Right renal cortex interstitium (tissue), 3 donors: ENCODE data around the gene KRT77. TPM values are rescaled to one million over a fixed set of nuclear protein-coding genes. Genes with fewer than 3 reads are reported as not detected.
"Not testable (repeated sequence)": the region's sequence is repeated elsewhere in the genome, so short reads cannot be mapped to it uniquely, and the experiment has no call there.

Experiments
- DNase-seq, 3 donors: peaks; one replicate each; pipeline ENCODE4 v3.0.0-alpha.2; 2013; ENCODE audit warnings: low read depth in 3 of 3, low spot score in 2 of 3
- polyA plus RNA-seq, 3 donors: library from polyadenylated mRNA; unstranded; fragments of 120-200 nt; gene quantifications; one replicate each; pipeline ENCODE4 v1.2.1, GENCODE V29; 2013; ENCODE audit not compliant: insufficient read length in 3 of 3

Gene KRT77
- polyA plus RNA-seq, 3 donors: not detected

DNA sequence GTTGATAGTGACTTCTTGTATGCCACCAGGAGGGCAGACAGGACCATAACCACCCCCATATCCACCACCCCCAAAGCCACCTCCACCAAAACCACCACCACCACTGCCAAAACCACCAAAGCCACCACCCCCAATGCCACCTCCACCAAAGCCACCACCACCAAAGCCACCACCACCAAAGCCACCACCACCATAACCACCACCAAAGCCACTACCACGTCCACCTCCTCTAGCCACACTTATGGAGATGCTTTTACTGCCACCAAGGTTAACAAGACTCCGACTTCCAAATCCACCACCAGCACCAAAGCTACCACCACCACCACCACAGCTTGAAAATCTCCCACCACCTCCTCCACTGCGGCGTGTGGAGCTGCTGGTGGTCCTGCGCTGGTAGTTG, 23.4 kb downstream of the KRT77 start:
- DNase-seq: no peak

DNA sequence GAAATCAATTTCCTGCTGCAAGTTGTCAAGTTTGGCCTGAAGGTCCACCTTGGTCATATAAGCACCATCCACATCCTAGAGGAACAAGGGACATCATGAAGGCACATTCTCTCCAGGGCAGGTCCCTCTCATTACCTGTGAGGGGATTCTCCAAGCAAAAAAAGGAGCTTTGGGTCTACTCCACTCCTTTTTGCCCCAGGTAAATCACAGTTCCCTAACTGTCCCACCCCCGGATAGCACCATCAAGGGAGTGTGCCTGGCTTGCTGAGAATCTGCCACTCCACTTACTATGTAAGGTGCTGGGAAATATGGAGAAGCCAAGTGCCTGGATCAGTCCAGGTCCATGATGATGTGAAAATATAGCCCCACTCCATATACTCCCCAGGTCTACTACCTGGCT, 25.7 kb downstream of the KRT77 start:
- no peak for DNase-seq

DNA sequence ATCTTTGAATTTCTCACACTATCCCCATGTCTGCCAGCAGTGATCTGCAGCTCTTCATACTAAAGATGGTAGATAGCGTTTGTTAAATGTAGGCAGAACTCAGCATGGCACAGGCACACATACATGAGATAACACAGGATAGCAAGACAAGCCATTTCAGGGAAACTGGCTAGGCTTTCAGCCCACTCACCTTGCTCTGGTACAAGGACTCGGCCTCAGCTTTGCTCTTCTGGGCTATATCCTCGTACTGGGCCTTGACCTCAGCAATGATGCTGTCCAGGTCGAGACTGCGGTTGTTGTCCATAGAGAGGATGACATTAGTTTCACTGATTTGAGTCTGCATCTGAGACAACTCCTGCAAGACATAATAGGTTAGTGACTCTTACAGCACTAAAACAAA, 26.2 kb downstream of the KRT77 start:
- DNase-seq: no peak

DNA sequence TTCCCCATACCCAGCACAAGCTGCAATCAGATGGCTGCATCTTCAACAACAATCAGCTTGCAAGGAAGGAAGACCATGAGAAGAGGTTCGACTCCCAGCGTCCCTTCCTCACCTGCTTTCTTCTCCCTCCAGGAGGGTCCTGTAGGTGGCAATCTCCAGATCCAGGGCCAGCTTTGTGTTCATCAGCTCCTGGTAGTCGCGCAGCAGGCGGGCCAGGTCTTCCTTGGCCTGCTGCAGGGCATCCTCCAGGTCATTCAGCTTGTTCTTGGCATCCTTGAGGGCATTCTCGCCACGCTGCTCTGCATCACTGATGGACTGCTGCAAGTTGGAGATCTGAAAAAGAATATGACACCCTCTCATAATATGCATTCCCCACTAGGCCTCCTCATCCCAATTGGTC, 27.2 kb downstream of the KRT77 start:
- no peak for DNase-seq

DNA sequence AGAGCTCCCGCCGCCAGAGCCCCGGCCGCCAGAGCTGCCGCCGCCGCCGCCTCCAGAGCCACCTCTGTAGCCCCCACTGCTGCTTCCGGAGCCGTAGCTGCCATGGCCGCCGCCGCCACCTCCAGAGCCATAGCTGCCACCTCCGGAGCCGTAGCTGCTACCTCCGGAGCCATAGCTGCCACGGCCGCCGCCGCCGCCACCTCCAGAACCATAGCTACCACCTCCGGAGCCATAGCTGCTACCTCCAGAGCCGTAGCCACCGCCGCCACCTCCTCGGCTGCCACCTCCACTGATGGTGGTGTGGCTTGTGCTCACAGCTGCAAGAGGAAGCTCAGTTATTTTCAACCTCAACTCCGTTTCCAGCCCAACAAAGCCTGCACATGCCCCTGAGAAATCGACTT, 28.0 kb downstream of the KRT77 start:
- no peak for DNase-seq

DNA sequence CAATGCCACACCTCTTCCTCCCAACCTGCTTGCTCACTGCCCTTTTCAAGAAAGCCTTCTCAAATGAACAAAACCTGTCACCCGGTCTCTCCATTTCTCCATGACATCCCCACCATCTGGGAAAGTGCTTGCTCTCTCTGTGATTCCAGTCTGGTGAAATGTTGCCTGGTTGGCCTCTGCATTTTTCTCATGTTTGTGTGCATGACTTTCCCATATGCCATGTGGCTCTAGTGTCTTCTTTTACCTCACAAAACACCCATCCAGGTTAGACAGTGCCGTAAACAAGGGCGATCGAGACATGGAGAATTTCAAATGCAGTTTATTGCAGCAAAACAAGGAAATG, 28.9 kb downstream of the KRT77 start:
- DNase-seq: no peak

DNA sequence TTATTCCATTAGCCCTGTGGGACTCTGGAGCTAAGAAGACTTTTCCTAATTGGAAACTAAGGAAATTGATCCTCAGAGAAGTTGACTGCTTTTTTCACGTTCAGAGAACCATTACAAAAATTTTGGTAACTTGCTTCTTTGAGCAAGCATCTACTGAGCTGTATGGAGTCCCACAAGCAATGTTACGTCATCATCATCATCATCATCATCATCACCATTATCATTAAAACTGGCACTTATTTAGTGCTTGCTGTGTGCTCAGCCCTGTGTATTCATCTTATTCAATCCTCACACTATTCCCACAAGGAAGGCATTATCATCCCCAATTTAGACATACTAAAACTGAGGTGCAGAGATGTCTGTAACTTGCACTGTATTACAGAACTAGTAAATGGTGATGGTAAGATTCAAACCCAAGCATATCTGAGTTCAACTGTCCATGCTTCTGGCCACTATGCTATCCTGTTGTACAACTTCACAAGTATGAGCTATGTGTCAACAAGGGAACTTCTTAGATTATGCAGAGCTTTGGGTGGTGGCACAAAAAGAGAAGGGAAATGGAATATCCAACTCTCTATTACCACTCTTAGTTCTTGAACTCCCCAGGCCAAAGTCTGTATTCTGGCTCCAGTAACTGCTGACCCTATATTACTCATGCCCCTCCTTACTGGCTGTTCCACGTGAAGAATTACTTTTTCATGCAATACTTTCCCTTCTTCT, 29.5 kb downstream of the KRT77 start:
- no peak for DNase-seq

DNA sequence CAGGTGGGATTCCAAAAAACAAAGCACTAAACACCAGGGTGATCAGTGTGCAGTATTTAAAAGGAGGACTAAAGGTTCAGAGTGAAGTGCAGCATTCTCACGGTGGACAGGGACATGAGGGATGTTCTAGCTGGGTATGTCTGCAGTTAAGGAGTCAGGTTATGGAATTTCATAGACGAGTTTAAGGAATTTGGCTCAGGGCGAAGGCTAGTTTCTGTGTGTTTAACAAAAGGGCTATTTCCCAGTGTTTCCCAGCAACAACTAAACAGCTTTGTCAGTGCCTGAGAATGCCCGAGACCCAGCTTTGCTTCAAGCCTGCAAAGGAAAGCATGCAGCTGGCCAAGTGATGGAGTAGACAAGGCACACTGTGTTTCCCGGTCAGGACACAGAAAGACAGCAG, 30.1 kb downstream of the KRT77 start:
- DNase-seq: no peak

DNA sequence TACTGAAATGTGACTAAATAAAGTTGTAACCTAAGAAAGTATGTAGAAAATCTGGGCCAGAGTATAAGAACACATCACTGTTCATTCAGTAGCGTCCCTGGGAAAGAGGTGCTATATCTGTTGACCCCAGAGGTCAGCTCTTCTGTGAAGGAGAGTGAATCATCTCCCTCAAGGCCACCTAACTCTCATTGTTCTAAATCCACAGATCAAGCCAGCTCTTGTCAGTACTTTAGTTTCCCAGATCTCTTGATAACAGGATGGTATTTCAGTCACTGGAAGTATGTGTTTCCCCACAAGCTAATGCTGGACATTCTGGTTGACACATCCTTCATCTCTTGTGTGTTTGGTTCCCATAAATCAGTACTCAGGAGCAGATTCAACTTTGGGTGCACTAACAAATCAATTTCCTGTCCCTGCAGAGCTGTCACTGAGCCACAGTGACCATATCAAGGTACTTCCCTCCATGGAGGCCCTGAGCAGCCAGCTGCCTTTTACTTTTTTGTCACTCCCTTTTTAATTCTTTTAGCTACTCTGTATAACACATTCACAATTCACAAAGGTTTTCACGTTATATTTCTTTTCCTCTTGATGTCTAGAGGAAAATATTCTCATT, 30.9 kb downstream of the KRT77 start:
- DNase-seq: no peak

DNA sequence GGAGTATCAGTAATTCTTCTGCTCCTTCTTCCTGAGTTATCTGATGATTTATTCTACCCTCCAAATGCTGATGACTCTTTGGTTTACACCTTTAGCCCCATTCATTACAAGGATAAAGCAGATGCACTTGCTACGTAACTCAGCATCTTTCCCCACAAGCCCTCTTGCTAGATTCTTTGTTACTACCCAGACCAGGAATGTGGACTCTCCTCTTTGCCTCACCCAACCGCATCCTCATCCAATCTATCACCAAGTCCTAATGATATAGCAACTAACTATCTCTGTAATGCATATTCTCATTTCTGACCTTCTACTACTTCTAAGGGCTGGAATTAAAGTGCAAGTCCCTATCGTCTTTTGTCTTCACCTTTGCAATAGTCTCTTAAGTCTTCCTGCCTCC, 32.4 kb downstream of the KRT77 start:
- DNase-seq: no peak

DNA sequence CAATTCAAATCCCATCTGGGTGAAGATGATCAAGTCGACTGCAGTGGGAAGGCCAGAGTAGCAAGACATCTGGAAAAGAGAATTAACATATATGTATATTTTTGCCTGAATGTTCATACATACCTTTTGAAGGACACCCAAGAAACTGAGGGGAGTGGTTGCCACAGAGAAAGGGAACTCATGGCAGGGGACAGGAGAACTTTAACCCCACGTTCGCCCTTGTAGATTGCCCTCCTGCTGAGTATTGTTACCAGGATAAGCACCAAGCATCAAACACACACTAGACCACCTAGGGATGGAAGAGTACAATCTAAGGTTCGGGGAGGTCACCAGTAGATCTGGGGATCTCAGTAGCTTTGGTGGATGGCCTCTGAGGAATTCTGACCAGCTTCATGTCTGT, 32.8 kb downstream of the KRT77 start:
- no peak for DNase-seq

DNA sequence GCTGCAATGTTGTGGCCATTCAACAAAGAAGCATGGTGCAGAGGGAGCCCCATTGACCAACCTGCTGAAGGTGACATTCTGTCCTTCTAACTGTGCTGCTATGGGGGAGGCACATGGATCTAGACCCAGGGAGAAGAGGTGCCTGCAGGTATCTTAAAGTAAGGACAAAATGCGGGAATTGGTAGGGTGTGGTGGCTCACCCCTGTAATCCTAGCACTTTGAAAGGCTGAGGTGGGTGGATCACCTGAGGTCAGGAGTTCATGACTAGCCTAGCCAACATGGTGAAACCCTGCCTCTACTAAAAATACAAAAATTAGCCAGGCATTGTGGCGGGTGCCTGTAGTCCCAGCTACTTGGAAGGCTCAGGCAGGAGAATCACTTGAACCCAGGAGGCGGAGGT, 33.4 kb downstream of the KRT77 start:
- not testable (repeated sequence) for DNase-seq

DNA sequence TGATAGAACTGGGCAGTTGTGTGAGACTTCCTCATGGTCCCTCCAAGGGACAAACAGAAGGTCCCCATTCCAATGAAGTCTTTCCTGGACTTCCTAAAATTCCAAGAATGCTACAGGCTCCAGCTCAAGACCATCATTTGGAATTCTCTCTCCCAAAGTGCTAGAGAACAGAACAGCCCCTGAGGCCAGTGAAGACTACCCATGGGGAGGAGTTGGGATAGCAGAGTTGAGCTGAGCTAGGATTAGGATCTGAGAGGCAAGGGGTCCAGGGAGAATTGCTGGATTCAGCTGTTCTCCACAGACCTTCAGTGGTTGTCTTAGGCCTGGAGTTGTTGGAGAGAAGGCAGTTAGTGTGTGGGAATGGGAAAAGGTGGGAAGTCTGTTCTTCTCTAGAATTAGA, 33.9 kb downstream of the KRT77 start:
- DNase-seq: no peak

DNA sequence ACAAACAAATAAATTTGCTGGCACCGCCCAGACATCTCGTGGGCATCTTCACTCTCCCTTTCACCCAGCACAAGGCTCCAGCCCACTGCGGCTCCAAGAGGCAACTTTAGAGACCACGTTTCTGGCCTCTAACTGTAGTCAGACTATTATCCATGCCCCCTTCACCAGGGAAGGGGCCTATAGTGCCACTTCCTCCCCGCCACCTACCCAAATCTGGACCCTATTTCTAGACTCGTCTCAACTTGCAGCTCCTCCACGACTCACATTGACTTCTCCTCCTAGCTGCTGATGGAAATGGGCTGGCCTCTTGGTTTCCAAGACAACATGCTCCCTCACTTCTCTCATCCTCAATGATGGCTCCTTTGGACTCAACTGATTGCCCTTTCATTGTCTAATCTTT, 35.4 kb downstream of the KRT77 start:
- DNase-seq: no peak

DNA sequence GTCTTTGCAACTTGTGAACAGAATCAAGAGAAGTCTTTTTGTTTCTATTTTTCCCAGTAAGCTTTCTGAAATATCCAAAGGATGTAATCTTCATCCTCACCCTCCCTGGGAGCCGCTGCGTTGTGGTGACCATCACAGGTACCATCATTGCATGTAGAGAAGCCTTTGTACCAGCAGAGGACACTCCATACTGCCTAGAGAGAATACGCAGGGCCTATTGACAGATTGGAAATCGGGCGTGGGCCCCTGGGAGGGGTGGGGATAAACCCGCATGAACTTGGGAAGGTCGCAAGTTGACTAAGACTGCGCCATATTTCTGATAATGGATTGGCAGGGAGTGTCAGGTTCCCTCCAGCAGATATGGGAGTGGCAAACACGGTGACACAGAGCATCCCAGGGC, 35.8 kb downstream of the KRT77 start:
- DNase-seq: no peak

DNA sequence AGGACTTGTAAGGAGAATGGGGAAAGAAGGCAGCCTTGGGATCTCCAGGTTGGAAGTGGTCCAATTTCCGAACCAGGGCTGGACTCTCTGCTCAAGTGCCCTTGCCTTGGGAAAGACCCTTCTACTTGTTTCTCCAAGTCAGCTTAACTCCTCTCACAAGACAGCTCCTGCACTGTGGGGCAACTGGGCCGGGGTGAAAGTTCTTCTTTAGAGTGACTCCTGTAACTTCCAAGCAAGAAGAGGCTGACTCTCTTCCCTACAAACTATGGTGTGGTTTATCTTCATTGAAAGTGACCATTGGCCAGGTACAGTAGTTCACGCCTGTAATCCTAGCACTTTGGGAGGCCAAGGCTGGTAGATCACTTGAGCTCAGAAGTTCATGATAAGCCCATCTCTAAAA, 36.9 kb downstream of the KRT77 start:
- no peak for DNase-seq

DNA sequence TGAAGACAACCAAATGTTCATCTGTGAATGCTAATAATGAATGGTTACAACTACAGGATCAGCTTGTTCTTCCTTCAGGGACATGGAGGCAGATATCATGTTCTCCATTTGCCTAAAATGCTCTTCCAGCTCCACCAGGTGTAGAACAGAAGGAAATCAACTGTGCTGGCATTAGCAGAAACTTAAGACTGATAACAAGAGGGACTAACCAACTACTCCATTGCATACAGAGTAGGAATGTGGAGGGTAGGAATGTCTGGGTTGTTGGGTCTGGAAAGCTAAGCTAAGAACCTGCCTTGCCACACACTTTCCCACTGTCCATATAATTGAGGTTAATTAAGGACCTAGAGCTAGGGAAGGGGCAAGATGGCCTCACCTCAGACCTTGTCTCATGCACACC, 39.9 kb downstream of the KRT77 start:
- DNase-seq: no peak

DNA sequence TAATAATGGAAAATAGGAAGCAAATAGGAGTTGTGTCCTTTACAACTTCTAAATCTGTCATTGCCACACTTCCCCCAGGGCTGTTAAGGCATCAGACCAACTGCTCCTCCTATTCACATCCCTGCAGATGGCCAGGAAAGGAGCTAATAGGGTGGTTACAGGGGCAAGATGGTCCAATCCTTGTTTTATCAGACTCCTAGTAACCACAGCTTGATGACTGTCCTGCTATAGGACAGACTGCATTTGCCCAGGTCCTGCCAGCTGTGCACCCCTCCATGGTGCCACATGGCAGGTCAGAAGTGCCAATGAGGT, 40.5 kb downstream of the KRT77 start:
- DNase-seq: no peak

DNA sequence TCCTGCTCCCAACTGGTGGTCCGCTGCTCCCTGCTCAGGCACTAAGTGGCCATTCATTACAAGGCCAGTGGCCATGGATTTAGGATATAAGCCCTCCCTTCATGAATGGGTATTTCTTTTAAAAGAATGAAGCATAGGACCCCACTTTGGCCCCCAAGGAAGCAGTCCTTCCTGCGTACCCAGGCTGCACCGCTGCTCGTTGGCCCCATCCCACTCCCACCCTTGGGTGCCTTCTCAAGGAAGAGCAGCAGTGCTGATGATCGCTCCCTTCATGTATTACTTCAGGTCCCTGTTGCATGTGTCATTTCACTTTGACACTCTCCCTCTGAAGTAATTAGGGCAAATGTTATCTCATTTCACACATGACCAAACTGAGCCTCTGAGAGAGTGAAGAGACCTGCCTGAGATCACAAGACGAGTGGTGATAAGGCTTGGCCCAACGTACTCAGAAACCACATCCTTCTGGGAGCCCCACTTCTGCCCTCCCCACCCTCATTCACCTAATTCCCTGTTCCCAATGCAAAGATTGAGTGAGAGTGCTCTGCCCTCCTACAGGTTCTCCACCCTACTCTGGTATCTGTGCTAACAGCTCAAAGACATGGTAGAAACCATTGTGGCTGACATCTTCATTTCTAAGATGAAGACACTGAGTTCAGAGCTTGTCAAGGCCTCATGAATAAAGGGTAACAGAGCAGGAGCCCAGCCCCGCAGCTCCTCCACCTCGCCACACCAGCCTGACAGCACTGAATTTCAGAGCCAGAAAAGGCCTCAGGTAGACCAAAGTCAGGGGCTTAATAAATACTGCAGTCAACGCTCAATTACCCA, 41.0 kb downstream of the KRT77 start:
- no peak for DNase-seq

DNA sequence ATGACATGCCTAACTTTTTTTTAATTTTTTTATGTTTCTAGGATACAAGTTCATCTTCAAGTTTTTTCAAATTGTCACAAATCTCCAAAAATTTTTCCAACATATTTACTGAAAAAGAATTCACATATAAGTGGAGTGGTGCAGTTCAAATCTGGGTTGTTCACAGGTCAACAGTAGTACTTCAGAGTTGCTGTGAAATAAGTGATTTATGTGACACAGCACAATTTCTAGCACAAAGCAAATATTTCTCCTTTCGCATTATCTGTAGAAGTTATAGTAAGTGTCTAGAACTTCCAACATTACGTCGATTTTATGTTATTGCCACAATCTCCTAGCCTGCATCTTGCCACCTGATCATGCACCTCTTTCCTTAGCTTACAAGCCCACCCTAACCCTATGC, 41.7 kb downstream of the KRT77 start:
- no peak for DNase-seq

DNA sequence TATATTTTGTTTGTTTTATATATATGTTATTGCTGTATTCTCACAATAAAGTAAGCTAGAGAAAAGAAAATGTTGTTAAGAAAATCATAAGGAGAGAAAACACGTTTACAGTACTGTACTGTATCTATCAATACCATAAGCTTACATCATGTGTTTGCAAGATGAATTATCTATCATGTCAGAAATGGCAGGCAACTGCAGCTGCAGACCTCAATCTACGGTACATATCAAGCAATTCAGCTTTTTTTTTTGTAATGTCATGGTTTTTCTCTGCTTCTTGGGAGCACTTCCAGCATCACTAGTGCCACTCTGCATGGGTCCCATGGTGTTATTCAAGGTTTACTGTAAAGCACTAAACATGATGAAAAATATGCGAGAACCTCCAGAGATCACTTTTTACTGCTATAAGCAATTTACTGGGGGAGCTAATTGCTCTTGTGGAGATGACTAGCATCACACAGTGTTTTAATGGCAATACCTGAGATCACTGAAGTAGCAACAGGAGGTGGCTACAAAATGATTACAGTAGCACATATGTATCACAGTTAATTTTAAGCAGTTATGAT, 42.3 kb downstream of the KRT77 start:
- DNase-seq: no peak

DNA sequence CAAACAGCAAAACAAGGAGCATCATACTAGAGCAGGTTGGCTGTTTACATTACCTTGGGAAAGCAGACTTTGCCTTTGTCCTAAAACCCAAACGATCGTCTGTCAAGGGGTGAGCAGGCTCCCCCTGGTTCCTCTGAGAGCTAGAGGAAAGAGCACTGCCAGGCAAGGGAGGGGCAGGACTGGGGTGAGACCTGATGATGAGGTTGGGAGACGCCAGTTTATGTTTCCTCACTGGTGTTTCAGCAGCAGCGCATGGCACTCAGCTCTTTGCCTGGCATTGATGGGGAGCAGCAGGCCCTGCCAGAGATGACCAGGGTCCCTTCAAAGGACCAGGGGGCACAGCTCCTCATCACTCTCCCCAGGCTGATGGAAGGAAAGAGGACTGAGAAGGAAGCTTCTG, 43.4 kb downstream of the KRT77 start:
- DNase-seq: no peak
